Fibroblast of peridontal ligament (primary cell): ENCODE data around the gene PPP6R3.

Experiments
- DNase-seq: peaks from one replicate; pipeline ENCODE4 v3.0.0-alpha.2; 2010; ENCODE audit errors: extremely low read depth

The PPP6R3 gene, protein sequence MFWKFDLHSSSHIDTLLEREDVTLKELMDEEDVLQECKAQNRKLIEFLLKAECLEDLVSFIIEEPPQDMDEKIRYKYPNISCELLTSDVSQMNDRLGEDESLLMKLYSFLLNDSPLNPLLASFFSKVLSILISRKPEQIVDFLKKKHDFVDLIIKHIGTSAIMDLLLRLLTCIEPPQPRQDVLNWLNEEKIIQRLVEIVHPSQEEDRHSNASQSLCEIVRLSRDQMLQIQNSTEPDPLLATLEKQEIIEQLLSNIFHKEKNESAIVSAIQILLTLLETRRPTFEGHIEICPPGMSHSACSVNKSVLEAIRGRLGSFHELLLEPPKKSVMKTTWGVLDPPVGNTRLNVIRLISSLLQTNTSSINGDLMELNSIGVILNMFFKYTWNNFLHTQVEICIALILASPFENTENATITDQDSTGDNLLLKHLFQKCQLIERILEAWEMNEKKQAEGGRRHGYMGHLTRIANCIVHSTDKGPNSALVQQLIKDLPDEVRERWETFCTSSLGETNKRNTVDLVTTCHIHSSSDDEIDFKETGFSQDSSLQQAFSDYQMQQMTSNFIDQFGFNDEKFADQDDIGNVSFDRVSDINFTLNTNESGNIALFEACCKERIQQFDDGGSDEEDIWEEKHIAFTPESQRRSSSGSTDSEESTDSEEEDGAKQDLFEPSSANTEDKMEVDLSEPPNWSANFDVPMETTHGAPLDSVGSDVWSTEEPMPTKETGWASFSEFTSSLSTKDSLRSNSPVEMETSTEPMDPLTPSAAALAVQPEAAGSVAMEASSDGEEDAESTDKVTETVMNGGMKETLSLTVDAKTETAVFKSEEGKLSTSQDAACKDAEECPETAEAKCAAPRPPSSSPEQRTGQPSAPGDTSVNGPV

GRCh38 chr11:68460741-68461574 is at the start of gene PPP6R3:
TSS of gene PPP6R3 (plus strand) at chr11:68460752. CDS start at chr11:68537665, 76,913 bp downstream.
- DNase-seq, result no peak

DNA sequence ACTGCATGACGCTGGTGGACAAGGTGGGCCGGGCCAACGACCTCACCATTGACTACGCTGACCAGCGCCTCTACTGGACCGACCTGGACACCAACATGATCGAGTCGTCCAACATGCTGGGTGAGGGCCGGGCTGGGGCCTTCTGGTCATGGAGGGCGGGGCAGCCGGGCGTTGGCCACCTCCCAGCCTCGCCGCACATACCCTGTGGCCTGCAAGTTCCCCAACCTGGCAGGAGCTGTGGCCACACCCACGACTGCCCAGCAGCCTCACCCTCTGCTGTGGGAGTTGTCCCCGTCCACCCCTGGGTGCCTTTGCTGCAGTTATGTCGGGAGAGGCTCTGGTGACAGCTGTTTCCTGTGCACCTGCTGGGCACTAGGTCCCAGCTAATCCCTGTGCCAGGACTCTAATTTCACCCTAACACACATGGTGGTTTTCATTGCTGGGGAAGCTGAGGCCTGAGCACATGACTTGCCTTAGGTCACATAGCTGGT is 49.0 kb upstream of the PPP6R3 start:
- DNase-seq, result no peak

- DNase-seq, result no peak
Observed at GRCh38 chr11:68412593-68413475, 47.7 kb upstream of the PPP6R3 start.

DNA sequence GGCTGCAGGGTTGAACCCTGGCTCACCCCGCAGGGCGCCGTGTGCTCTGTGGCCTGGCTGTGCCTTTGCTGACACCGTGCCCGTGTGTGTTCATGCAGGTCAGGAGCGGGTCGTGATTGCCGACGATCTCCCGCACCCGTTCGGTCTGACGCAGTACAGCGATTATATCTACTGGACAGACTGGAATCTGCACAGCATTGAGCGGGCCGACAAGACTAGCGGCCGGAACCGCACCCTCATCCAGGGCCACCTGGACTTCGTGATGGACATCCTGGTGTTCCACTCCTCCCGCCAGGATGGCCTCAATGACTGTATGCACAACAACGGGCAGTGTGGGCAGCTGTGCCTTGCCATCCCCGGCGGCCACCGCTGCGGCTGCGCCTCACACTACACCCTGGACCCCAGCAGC is 47.0 kb upstream of the PPP6R3 start:
- DNase-seq, result no peak

DNA sequence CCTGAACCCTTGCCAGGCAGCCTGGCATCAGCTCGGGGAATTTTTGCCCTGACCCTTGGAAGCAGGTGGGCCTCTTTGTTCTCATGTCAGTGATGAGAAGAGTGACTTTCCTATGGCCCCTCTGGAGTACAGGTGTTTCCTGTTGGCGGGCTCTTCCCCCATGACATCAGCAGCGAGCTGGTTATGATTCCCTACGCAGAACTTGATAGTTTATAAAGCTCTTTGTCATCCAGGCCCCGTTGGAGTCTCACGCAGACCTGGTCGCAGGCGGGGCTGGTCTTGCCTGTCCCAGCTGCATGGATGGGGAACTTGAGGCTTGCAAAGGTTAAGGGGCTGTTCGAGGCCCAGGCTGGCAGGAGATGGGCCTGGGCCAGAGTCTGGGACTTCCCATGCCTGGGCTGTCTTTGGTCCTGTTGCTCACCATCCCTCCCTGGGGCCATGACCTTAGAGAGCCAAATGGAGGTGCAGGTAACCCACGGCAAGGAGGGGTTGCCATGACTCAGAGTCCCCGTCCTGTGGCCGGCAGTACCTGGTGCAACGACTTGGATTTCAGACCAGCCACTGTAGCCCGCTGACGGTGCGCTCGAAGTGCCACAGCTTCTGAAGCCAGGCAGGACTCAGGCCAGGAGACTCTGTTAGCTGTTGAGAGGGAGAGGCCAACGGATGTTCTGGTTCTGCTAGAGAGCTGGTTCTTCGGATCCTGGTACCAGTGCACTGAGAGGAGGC is 45.9 kb upstream of the PPP6R3 start:
- DNase-seq, result no peak

DNA sequence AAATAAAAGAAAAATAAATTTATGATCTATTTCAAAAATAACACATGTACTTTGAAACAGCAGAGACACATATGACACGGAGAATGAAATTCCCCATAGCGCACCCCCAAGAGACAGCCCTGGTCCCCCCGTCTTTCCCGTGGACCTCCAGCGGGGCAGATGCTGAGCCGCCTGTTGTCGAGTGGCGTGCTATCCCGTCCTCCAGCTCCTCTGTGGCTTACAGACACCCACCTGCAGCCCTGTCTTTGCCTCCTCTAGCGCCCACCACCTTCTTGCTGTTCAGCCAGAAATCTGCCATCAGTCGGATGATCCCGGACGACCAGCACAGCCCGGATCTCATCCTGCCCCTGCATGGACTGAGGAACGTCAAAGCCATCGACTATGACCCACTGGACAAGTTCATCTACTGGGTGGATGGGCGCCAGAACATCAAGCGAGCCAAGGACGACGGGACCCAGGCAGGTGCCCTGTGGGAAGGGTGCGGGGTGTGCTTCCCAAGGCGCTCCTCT is 44.4 kb upstream of the PPP6R3 start:
- DNase-seq, result no peak

- DNase-seq, result no peak
Observed at GRCh38 chr11:68418648-68419047, 41.9 kb upstream of the PPP6R3 start.

DNA sequence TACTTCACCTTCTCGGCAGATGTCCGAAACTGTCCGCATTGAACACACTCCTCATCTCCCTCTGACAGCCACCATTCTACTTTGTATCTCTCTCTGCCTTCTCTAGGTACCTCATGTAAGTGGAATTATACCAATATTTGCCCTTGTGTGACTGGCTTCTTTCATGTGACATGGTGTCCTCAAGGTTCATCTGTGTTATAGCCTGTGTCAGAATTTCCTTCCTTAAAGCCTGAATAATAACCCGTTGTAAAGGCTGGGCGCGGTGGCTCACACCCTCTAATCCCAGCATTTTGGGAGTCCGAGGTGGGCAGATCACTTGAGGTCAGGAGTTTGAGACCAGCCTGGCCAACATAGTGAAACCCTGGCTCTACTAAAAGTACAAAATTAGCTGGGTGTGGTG is 40.4 kb upstream of the PPP6R3 start:
- DNase-seq, result no peak

- no peak for DNase-seq
Observed at GRCh38 chr11:68423481-68423880, 37.1 kb upstream of the PPP6R3 start.

DNA sequence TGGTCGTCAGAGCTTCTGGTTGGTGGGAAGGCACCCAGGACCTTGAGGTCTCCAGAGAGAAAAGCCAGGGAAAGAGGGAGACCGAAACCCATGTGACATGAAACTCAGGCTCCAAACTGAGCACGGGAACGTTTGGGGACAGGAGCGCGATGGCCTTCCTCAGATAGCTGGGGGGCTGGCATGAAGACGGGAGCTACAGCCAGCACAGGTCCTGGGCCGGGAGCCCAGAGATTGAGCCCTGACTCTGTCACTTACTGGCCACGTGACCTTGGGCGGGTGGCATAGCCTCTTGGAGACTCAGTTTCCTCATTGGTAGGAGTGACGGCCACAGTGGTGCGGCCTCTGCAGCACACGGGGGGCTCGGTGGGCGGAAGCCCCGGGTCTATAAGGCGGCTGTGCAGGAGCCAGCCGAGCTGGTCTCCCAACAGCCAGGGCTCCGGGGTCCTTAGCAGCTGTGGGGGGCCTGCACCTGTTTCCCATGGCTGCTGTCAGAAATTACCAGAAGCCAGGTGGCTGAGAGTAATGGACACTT is 36.4 kb upstream of the PPP6R3 start:
- DNase-seq, result no peak

DNA sequence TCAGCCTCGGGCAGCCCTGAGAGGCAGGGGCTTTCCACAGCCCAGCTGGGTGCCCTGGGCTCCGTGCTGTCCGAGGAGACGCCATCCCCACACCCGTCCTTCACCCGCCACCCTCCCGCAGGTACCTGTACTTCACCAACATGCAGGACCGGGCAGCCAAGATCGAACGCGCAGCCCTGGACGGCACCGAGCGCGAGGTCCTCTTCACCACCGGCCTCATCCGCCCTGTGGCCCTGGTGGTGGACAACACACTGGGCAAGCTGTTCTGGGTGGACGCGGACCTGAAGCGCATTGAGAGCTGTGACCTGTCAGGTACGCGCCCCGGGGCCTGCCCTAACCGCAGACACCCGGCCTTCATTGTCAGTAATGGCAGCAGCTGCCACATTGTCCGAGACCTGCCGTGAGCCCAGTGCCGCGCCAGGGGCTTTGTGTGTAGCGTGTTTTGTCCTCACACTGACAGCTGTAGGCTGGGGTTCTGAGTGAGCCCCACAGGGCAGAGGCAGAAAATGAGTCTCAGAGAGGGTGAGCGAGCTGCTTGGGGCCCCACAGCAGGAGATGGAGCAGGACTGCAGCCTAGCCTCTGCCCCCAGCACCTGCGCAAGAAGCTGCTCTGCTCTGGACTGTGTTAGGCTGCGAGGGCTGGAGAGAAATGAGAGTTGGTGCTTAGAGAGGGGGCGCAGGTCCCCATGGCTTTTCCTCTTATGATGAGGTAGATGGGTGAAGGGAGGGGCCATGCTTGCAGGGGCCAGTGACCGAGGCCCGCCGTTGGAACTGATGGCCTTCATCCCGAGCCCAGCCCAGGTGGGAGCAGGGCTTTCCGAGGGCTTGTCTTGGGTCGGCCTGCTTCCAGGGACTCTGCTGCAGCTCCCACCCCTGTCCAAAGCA is 35.3 kb upstream of the PPP6R3 start:
- DNase-seq, result no peak

DNA sequence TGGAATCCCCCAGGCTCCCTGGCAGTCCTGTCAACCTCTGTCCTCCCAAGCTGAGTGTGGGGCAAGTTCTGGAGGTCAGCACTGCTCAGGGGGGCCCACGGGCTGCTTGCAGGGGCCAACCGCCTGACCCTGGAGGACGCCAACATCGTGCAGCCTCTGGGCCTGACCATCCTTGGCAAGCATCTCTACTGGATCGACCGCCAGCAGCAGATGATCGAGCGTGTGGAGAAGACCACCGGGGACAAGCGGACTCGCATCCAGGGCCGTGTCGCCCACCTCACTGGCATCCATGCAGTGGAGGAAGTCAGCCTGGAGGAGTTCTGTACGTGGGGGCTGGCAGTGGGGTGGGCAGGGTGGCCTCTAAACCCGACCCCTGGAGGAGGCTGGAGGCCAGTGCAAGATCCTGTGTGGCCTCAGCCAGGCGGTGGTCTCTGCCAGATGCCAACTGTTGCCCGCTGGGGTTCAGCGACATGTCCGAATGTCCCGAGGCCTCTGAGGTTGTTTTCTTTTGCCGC is 34.6 kb upstream of the PPP6R3 start:
- no peak for DNase-seq

- DNase-seq, result no peak
Observed at GRCh38 chr11:68429661-68430060, 30.9 kb upstream of the PPP6R3 start.

GRCh38 chr11:68430384-68430783 is 30.2 kb upstream of the PPP6R3 start:
- DNase-seq, result no peak

GRCh38 chr11:68430801-68431200 is 29.8 kb upstream of the PPP6R3 start:
- DNase-seq, result no peak

DNA sequence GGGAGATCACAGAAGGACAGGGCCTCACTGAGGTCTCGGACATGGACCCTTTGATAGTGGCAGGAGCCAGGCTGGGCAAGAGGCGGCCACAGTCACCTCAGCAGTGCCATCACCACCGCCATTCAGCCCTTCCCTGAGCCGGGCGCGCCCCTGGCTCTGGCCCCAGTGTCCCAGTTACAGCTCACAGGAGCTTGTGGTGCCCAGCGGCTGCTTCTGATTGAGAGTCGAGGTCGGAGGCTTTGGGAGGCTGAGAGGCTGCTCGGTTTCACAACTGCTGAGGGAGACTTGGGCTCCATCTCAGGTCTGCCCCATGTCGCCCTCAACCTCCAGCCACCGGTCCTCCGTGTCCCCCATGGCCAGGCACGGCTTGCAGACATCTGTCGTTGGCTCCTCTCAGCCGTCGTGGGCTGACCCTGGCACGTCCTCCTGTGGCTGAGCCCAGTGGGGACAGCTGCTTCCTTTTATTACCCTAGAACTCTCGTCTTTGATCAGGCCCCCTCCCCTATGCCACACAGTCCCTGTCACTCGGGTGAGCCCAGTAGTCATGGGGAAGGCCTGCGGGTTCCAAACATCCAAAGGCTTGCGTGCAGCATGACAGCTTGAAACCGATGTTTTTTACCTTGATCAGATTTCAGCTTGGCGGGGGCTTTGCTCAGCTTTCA is 28.4 kb upstream of the PPP6R3 start:
- DNase-seq, result no peak

DNA sequence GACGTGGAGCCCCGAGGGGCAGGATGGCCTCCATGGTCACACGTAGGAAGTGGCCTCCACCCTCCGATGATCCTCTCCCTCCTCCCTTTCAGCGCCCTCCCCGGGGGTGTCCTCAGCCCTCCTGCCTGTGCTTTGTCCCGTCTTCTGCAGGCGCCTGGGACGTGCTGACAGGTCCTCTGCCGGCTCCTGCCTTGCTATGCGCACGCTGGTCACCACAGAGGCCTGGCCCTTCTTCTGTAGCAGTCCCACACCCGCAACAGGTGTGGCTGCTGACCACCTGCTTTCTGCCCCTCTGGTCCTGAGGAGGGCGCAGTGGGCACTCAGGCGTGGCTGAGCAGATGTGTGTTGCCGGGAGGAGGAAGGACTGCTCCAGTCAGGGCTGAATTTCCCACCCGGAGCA is 27.7 kb upstream of the PPP6R3 start:
- DNase-seq, result no peak

DNA sequence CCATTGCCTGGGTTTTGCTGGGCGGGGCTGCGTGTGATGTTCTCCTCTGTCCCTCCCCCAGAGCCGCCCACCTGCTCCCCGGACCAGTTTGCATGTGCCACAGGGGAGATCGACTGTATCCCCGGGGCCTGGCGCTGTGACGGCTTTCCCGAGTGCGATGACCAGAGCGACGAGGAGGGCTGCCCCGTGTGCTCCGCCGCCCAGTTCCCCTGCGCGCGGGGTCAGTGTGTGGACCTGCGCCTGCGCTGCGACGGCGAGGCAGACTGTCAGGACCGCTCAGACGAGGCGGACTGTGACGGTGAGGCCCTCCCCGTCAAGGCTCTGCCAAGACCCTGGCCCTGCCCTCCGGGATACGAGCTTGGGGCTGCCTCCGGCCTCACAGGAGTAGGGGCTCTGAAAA is 27.0 kb upstream of the PPP6R3 start:
- no peak for DNase-seq
